Smooth muscle cell (in vitro differentiated cells): Measurements from ENCODE around the gene HTR1E. TPM values are rescaled to one million over a fixed set of nuclear protein-coding genes. Genes with fewer than 3 reads are reported as not detected.
"Not testable (repeated sequence)": the region's sequence is repeated elsewhere in the genome, so short reads cannot be mapped to it uniquely, and the experiment has no call there.

Experiments used
- DNase-seq: peaks from one replicate; lab custom pipeline; 2025; ENCODE audit not compliant: unreplicated experiment; lab: John Stamatoyannopoulos, UW
- H2AFZ ChIP-seq: fragments of 200-600 bp; sonication (generic); 2 replicates; pipeline ENCODE4 v1.6.0; 2016; ENCODE audit warnings: antibody characterized with exemption, low read depth, mild to moderate bottlenecking
- H3F3A ChIP-seq: fragments of 200-600 bp; sonication (generic); 2 replicates; pipeline ENCODE4 v1.6.0; 2017; ENCODE audit warnings: antibody characterized with exemption, low read depth
- H3K27ac ChIP-seq: fragments of 200-600 bp; sonication (generic); 2 replicates; pipeline ENCODE4 v1.5.1; 2016; ENCODE audit warnings: low read depth, mild to moderate bottlenecking
- H3K27me3 ChIP-seq: fragments of 200-600 bp; sonication (generic); 2 replicates; pipeline ENCODE4 v1.6.1; 2016; ENCODE audit warnings: low read depth, mild to moderate bottlenecking
- H3K36me3 ChIP-seq: fragments of 200-600 bp; sonication (generic); 2 replicates; pipeline ENCODE4 v1.5.1; 2016; ENCODE audit warnings: low read depth
- H3K4me1 ChIP-seq: fragments of 200-600 bp; sonication (generic); 2 replicates; pipeline ENCODE4 v1.5.1; 2016; ENCODE audit warnings: low read depth
- H3K4me2 ChIP-seq: fragments of 200-600 bp; sonication (generic); 2 replicates; pipeline ENCODE4 v1.6.0; 2016; ENCODE audit warnings: mild to moderate bottlenecking
- H3K4me3 ChIP-seq: fragments of 200-600 bp; sonication (generic); 2 replicates; pipeline ENCODE4 v1.5.1; 2016; ENCODE audit warnings: mild to moderate bottlenecking
- H3K79me2 ChIP-seq: fragments of 200-600 bp; sonication (generic); 2 replicates; pipeline ENCODE4 v1.6.0; 2016; ENCODE audit warnings: low read depth, mild to moderate bottlenecking
- H3K9ac ChIP-seq: fragments of 200-600 bp; sonication (generic); 2 replicates; pipeline ENCODE4 v1.6.0; 2016; ENCODE audit warnings: low read depth
- H3K9me3 ChIP-seq: fragments of 200-600 bp; sonication (generic); replicated peaks from 2 replicates; pipeline ENCODE4 v1.5.1; 2016; ENCODE audit warnings: low read depth
- H4K20me1 ChIP-seq: fragments of 200-600 bp; sonication (generic); 2 replicates; pipeline ENCODE4 v1.6.0; 2016; ENCODE audit warnings: low read depth
- CTCF ChIP-seq: fragments of 200-600 bp; sonication (generic); IDR thresholded peaks from 2 replicates; pipeline ENCODE4 v1.5.1; 2017; ENCODE audit warnings: borderline replicate concordance, mild to moderate bottlenecking, antibody characterized with exemption; ENCODE audit not compliant: insufficient read depth, poor library complexity, severe bottlenecking
- WGBS: methylation state at CpG from one replicate; pipeline ENCODE4 v1.1.7; 2016; ENCODE audit warnings: low lambda C conversion rate; 5-methylcytosine and 5-hydroxymethylcytosine counted together
- polyA plus RNA-seq: library from polyadenylated mRNA; unstranded; fragments of >200 nt; fragmentation: Nextera tagmentation; extraction: Ambion mirVana; gene quantifications from 2 replicates; pipeline ENCODE4 v1.2.1, GENCODE V29; 2016
- total RNA-seq: library from RNA; depleted of rRNA; stranded (reverse); fragments of >200 nt; gene quantifications from 2 replicates; pipeline ENCODE4 v1.2.3, GENCODE V29; 2014

The HTR1E gene
- 0.40 and 0.49 TPM in 2 replicates for total RNA-seq
- 0.37 and 1.2 TPM in 2 replicates for polyA plus RNA-seq

- DNase-seq = peak; percentile 45
- WGBS = 6% methylated on average over 53 of the region's 55 CpGs
- Histone ChIP-seq H3K4me1 (no peaks in the 10 kb centered on the region), H3K27me3 (peaks cover 5% of the 10 kb centered on the region), H3K27ac (no peak within 1 kb of the TSS), H2AFZ (peak within 1 kb of the TSS; percentile 97), H3F3A (no peaks in the 10 kb centered on the region), H4K20me1 (no peaks in the 10 kb centered on the region), H3K4me3 (peak within 1 kb of the TSS; percentile 73), H3K9me3 (no peaks in the 10 kb centered on the region), H3K4me2 (peak within 1 kb of the TSS; percentile 93), H3K79me2 (peaks cover 6% of the 10 kb centered on the region), H3K36me3 (no peaks in the 10 kb centered on the region), H3K9ac (peak within 1 kb of the TSS; percentile 10)
- TF ChIP-seq CTCF = peak; percentile 75
These were observed at the start of gene HTR1E for GRCh38 chr6:86937219-86938079. HTR1E (plus strand) TSS chr6:86937528; CDS start chr6:87015335, 77,807 bp downstream.

GRCh38 chr6:86888301-86888700, 49.0 kb upstream of the HTR1E start:
- WGBS = 42% methylated on average over 4 of the region's 4 CpGs
- no peaks in the 10 kb centered on the region for H3K36me3 ChIP-seq
- H3K27me3 ChIP-seq = no peaks in the 10 kb centered on the region
- no peak overlapping the region for H3K4me2 ChIP-seq
- no peak for TF ChIP-seq CTCF
- H3F3A ChIP-seq = no peaks in the 10 kb centered on the region
- H3K27ac ChIP-seq = no peak overlapping the region
- no peaks in the 10 kb centered on the region for H3K79me2 ChIP-seq
- no peak overlapping the region for H3K4me3 ChIP-seq
- no peak overlapping the region for H3K9ac ChIP-seq
- H2AFZ ChIP-seq = no peak overlapping the region
- H3K4me1 ChIP-seq = no peaks in the 10 kb centered on the region
- no peaks in the 10 kb centered on the region for H4K20me1 ChIP-seq
- no peak for DNase-seq
- no peaks in the 10 kb centered on the region for H3K9me3 ChIP-seq

GRCh38 chr6:86897265-86897664, 40.1 kb upstream of the HTR1E start:
- H4K20me1 ChIP-seq, H3K27me3 ChIP-seq, H3K4me1 ChIP-seq, H3K79me2 ChIP-seq, H3K27ac ChIP-seq, H3K4me2 ChIP-seq, H3K4me3 ChIP-seq, H3K36me3 ChIP-seq, H3F3A ChIP-seq, H3K9ac ChIP-seq, H3K9me3 ChIP-seq, H2AFZ ChIP-seq, DNase-seq: not testable (repeated sequence)
- 92% methylated on average over 8 of the region's 8 CpGs for WGBS

- no peak overlapping the region for H3K27ac ChIP-seq
- WGBS = 81% methylated on average over 2 of the region's 2 CpGs
- no peaks in the 10 kb centered on the region for H3K27me3 ChIP-seq
- no peak overlapping the region for H3K9ac ChIP-seq
- no peaks in the 10 kb centered on the region for H3K9me3 ChIP-seq
- no peak overlapping the region for H3K4me3 ChIP-seq
- no peak for TF ChIP-seq CTCF
- no peak overlapping the region for H3K4me2 ChIP-seq
- H3F3A ChIP-seq = no peaks in the 10 kb centered on the region
- H2AFZ ChIP-seq = no peak overlapping the region
- no peaks in the 10 kb centered on the region for H4K20me1 ChIP-seq
- DNase-seq = no peak
- H3K4me1 ChIP-seq = no peaks in the 10 kb centered on the region
- no peaks in the 10 kb centered on the region for H3K36me3 ChIP-seq
- H3K79me2 ChIP-seq = no peaks in the 10 kb centered on the region
These were observed 23.5 kb upstream of the HTR1E start for GRCh38 chr6:86913795-86914194.
